ENCODE data around the gene SDK1.

The SDK1 gene

GRCh38 chr7:3977391-3977790, 676.3 kb downstream of the SDK1 start:
- Histone ChIP-seq H3K9me3 (ENCODE audit: control insufficient read depth in 5 of 5, low read length in 5 of 5) (no peaks in the 10 kb centered on the region), H3K4me3 (ENCODE audit: low read depth in 1 of 5, low read length in 5 of 5) (no peak overlapping the region), H3K4me1 (ENCODE audit: control insufficient read depth in 5 of 5, insufficient read depth in 5 of 5, low read length in 5 of 5) (peaks cover 0 to 3% (median 0%) of the 10 kb centered on the region in 5 donors), H3K27ac (ENCODE audit: low read depth, low read length) (no peak overlapping the region), H3K36me3 (ENCODE audit: control insufficient read depth in 5 of 5, insufficient read depth in 5 of 5, low read length in 5 of 5) (peaks cover 0 to 9% (median 0%) of the 10 kb centered on the region in 5 donors), H3K27me3 (ENCODE audit: control insufficient read depth in 5 of 5, insufficient read depth in 4 of 5, low read length in 5 of 5) (peaks cover 0 to 3% (median 0%) of the 10 kb centered on the region in 5 donors), H3K9ac (ENCODE audit: low read length in 5 of 5) (no peak overlapping the region)

DNA sequence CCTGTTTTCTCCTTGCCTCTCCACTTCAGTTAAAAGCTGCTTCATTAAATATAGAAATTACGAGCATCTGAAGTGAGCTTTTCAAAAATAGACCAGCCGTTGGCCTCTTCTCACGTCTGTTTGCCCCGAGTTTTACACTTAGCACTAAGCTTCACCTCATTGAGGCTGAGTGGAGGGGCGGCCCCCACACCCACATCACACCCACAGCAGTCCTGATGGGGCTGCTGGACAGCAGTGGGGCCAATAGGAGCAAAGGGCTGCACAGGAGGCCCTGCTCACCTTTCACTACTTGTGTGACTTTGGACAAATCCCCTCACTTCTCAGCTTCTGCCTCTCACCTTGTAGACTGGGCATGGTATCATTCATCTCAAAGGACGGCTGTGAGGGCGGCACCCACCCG, 677.8 kb downstream of the SDK1 start:
- Histone ChIP-seq H3K9me3 (ENCODE audit: control insufficient read depth in 5 of 5, low read length in 5 of 5) (no peaks in the 10 kb centered on the region), H3K27me3 (ENCODE audit: control insufficient read depth in 5 of 5, insufficient read depth in 4 of 5, low read length in 5 of 5) (peaks cover 0 to 3% (median 0%) of the 10 kb centered on the region in 5 donors), H3K4me1 (ENCODE audit: control insufficient read depth in 5 of 5, insufficient read depth in 5 of 5, low read length in 5 of 5) (peaks cover 0 to 3% (median 0%) of the 10 kb centered on the region in 5 donors), H3K27ac (ENCODE audit: low read depth, low read length) (no peak overlapping the region), H3K9ac (ENCODE audit: low read length in 5 of 5) (no peak overlapping the region), H3K4me3 (ENCODE audit: low read depth in 1 of 5, low read length in 5 of 5) (no peak overlapping the region), H3K36me3 (ENCODE audit: control insufficient read depth in 5 of 5, insufficient read depth in 5 of 5, low read length in 5 of 5) (peaks cover 0 to 9% (median 0%) of the 10 kb centered on the region in 5 donors)

DNA sequence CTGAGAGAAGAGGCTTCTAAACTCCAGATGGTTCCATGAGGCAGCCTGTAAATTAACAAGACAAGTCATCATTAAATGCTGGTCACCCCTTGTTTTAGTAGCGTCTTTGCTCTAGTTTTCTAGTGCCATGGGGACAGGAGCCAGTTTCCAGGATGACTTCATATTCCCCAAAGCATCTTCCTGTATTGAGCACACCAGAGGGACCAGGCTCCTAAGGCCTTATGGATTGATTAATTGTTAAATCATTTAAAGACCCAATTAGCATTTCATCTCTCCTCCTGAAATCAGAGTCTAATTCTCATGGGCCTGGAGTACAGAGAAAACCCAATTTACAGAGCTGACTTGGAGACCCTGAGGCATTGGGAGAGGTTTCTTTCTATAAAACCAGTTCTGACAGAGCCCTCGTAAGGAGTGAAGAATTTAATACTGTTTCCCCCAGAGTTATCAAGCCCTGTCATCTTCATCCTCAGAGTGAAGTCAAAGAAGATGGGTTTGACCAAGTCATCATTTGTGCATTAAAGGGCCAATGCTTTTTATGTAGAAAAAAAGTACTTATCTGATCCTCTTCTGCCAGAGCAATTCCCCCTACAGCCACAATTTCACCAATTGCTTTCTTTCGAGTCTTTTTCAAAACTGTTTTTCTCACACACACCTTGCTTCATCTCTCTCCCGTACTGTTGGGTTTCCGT, 678.7 kb downstream of the SDK1 start:
- Histone ChIP-seq H3K27ac (ENCODE audit: low read depth, low read length) (no peak overlapping the region), H3K36me3 (ENCODE audit: control insufficient read depth in 5 of 5, insufficient read depth in 5 of 5, low read length in 5 of 5) (peaks cover 0 to 3% (median 0%) of the 10 kb centered on the region in 5 donors), H3K9ac (ENCODE audit: low read length in 5 of 5) (no peak overlapping the region)

GRCh38 chr7:3980300-3980643, 679.2 kb downstream of the SDK1 start:
- Histone ChIP-seq H3K27ac (ENCODE audit: low read depth, low read length) (no peak overlapping the region), H3K4me1 (ENCODE audit: control insufficient read depth in 5 of 5, insufficient read depth in 5 of 5, low read length in 5 of 5) (no peaks in the 10 kb centered on the region), H3K36me3 (ENCODE audit: control insufficient read depth in 5 of 5, insufficient read depth in 5 of 5, low read length in 5 of 5) (peaks cover 0 to 2% (median 0%) of the 10 kb centered on the region in 5 donors), H3K9me3 (ENCODE audit: control insufficient read depth in 5 of 5, low read length in 5 of 5) (no peaks in the 10 kb centered on the region), H3K27me3 (ENCODE audit: control insufficient read depth in 5 of 5, insufficient read depth in 4 of 5, low read length in 5 of 5) (no peaks in the 10 kb centered on the region), H3K9ac (ENCODE audit: low read length in 5 of 5) (no peak overlapping the region), H3K4me3 (ENCODE audit: low read depth in 1 of 5, low read length in 5 of 5) (no peak overlapping the region)

More for the DNA sequence above, 678.7 kb downstream of the SDK1 start:
- Histone ChIP-seq H3K27me3 (ENCODE audit: control insufficient read depth in 5 of 5, insufficient read depth in 4 of 5, low read length in 5 of 5) (peaks cover 0 to 1% (median 0%) of the 10 kb centered on the region in 5 donors), H3K4me1 (ENCODE audit: control insufficient read depth in 5 of 5, insufficient read depth in 5 of 5, low read length in 5 of 5) (peaks cover 0 to under 1% (median 0%) of the 10 kb centered on the region in 5 donors), H3K4me3 (ENCODE audit: low read depth in 1 of 5, low read length in 5 of 5) (no peak overlapping the region), H3K9me3 (ENCODE audit: control insufficient read depth in 5 of 5, low read length in 5 of 5) (no peaks in the 10 kb centered on the region)

DNA sequence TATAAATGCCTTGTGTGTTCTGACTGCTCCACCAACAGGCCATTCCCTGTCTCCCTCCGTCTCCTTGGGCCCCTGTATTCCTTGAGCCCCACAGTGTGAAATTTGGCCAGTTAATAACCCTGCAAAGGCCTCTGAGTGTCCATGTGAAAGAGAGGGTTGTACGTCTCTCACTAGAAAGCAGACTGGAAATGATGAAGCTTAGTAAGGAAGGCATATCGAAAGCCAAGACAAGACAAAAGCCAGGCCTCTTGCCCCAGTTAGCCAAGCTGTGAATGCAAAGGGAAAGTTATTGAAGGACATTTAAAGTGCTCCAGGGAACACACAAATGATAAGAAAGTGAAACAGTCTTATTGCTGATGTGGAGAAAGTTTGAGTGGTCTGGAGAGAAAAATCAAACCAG, 680.2 kb downstream of the SDK1 start:
- Histone ChIP-seq H3K9me3 (ENCODE audit: control insufficient read depth in 5 of 5, low read length in 5 of 5) (no peaks in the 10 kb centered on the region), H3K4me1 (ENCODE audit: control insufficient read depth in 5 of 5, insufficient read depth in 5 of 5, low read length in 5 of 5) (no peaks in the 10 kb centered on the region), H3K27me3 (ENCODE audit: control insufficient read depth in 5 of 5, insufficient read depth in 4 of 5, low read length in 5 of 5) (no peaks in the 10 kb centered on the region), H3K9ac (ENCODE audit: low read length in 5 of 5) (no peak overlapping the region), H3K4me3 (ENCODE audit: low read depth in 1 of 5, low read length in 5 of 5) (no peak overlapping the region), H3K27ac (ENCODE audit: low read depth, low read length) (no peak overlapping the region), H3K36me3 (ENCODE audit: control insufficient read depth in 5 of 5, insufficient read depth in 5 of 5, low read length in 5 of 5) (peaks cover 0 to 2% (median 0%) of the 10 kb centered on the region in 5 donors)

DNA sequence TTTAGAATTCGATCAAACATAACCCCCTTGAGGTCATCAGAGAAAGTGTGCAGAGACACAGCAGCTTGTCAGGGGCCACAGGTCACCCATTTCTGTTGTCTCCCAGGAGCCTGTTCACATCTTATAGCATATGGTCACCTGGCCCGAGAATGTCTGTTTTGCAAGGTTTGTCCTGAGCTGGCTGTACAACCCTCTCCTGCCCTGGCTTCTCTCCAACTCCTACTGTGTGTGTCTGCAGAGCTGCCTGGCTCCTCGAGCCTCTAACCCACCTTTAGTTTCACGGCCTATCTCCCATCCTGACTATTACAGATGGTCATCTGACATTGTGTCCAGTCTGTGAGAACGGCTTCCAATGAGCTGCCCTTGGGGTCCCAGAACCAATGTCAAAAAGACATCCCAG, 683.4 kb downstream of the SDK1 start:
- H3K27me3 ChIP-seq (ENCODE audit: control insufficient read depth in 5 of 5, insufficient read depth in 4 of 5, low read length in 5 of 5) = no peaks in the 10 kb centered on the region
- peaks cover 0 to 6% (median 0%) of the 10 kb centered on the region in 5 donors for H3K36me3 ChIP-seq (ENCODE audit: control insufficient read depth in 5 of 5, insufficient read depth in 5 of 5, low read length in 5 of 5)
- no peaks in the 10 kb centered on the region for H3K4me1 ChIP-seq (ENCODE audit: control insufficient read depth in 5 of 5, insufficient read depth in 5 of 5, low read length in 5 of 5)
- H3K9ac ChIP-seq (ENCODE audit: low read length in 5 of 5) = no peak overlapping the region
- H3K4me3 ChIP-seq (ENCODE audit: low read depth in 1 of 5, low read length in 5 of 5) = no peak overlapping the region
- no peak overlapping the region for H3K27ac ChIP-seq (ENCODE audit: low read depth, low read length)
- no peaks in the 10 kb centered on the region for H3K9me3 ChIP-seq (ENCODE audit: control insufficient read depth in 5 of 5, low read length in 5 of 5)

- H3K27me3 ChIP-seq (ENCODE audit: control insufficient read depth in 5 of 5, insufficient read depth in 4 of 5, low read length in 5 of 5) = no peaks in the 10 kb centered on the region
- no peak overlapping the region for H3K27ac ChIP-seq (ENCODE audit: low read depth, low read length)
- H3K4me1 ChIP-seq (ENCODE audit: control insufficient read depth in 5 of 5, insufficient read depth in 5 of 5, low read length in 5 of 5) = no peaks in the 10 kb centered on the region
- peaks cover 0 to 7% (median 3%) of the 10 kb centered on the region in 5 donors for H3K36me3 ChIP-seq (ENCODE audit: control insufficient read depth in 5 of 5, insufficient read depth in 5 of 5, low read length in 5 of 5)
- no peak overlapping the region for H3K4me3 ChIP-seq (ENCODE audit: low read depth in 1 of 5, low read length in 5 of 5)
- no peaks in the 10 kb centered on the region for H3K9me3 ChIP-seq (ENCODE audit: control insufficient read depth in 5 of 5, low read length in 5 of 5)
- H3K9ac ChIP-seq (ENCODE audit: low read length in 5 of 5) = no peak overlapping the region
Observed at GRCh38 chr7:3986927-3987326, 685.9 kb downstream of the SDK1 start.

DNA sequence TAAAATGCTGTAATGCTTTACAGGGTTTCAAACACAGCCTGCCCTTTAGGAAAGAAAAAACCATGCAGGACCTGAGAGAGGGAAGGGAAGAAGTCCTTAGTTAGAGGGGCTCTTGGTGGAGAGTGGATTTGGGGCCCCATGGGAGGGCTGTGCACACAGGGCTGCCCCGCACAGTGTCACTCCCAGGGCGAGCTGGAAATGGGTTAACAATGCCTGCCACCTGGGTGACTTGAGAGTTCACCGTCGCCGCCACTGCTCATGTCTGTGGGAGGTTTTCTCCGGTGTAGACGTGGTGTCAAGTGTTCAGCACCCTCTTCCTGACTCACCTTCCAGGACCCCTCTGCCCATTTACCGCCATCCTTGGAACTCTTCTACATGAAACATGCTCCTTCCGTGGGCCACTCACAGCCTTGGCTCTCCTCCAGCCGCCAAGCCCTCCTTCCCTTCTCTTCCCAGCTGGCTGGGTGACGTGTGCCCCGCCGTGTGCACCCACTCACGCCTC, 686.4 kb downstream of the SDK1 start:
- Histone ChIP-seq H3K9me3 (ENCODE audit: control insufficient read depth in 5 of 5, low read length in 5 of 5) (no peaks in the 10 kb centered on the region), H3K4me3 (ENCODE audit: low read depth in 1 of 5, low read length in 5 of 5) (no peak overlapping the region), H3K36me3 (ENCODE audit: control insufficient read depth in 5 of 5, insufficient read depth in 5 of 5, low read length in 5 of 5) (peaks cover 0 to 7% (median 3%) of the 10 kb centered on the region in 5 donors), H3K27me3 (ENCODE audit: control insufficient read depth in 5 of 5, insufficient read depth in 4 of 5, low read length in 5 of 5) (no peaks in the 10 kb centered on the region), H3K27ac (ENCODE audit: low read depth, low read length) (no peak overlapping the region), H3K4me1 (ENCODE audit: control insufficient read depth in 5 of 5, insufficient read depth in 5 of 5, low read length in 5 of 5) (no peaks in the 10 kb centered on the region), H3K9ac (ENCODE audit: low read length in 5 of 5) (no peak overlapping the region)

DNA sequence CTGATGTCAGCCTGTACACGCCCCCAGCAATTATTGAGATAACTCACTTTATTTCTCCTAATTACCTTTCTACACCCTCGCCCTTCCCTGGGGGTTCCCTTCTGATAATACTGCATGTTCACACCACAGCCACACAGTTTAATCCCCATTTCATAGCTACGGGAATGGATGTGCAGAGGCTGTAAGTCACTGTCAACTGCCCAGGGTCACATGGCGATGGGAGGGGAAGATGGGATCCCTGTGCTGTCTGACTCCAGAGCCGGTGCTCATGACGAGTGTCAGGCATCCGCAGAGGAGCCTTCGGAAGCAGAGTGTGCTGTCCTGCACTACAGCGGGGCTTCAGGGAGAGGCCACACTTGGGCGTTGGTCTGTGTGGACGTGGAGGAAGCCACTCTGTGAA, 688.7 kb downstream of the SDK1 start:
- Histone ChIP-seq H3K9me3 (ENCODE audit: control insufficient read depth in 5 of 5, low read length in 5 of 5) (no peaks in the 10 kb centered on the region), H3K27me3 (ENCODE audit: control insufficient read depth in 5 of 5, insufficient read depth in 4 of 5, low read length in 5 of 5) (no peaks in the 10 kb centered on the region), H3K4me1 (ENCODE audit: control insufficient read depth in 5 of 5, insufficient read depth in 5 of 5, low read length in 5 of 5) (no peaks in the 10 kb centered on the region), H3K27ac (ENCODE audit: low read depth, low read length) (no peak overlapping the region), H3K9ac (ENCODE audit: low read length in 5 of 5) (no peak overlapping the region), H3K36me3 (ENCODE audit: control insufficient read depth in 5 of 5, insufficient read depth in 5 of 5, low read length in 5 of 5) (peaks cover 0 to 7% (median 3%) of the 10 kb centered on the region in 5 donors), H3K4me3 (ENCODE audit: low read depth in 1 of 5, low read length in 5 of 5) (no peak overlapping the region)

DNA sequence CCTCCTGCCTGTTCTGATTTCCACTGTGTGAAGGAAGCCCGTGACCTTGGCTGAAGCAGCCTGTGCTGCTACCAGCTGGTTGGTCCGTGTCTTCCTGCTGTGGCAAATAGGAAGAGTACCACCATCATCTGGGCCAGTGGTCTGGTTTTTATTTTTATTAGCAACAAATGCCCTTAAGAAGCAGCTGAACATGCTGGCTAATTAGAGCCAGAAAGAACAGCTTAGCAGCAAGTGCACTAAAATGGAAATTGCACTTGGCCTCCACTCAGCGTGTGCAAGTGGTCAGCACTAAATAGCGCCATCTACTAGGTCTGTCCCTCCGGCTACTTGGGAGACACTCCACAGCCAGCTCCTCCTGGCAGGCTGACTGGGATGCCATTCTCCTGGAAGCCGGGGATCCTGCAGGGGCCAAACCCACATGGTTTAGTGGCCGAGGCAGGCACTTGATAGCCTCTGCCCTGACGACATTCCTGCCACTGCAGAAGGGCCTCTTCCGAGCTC, 690.7 kb downstream of the SDK1 start:
- no peak overlapping the region for H3K27ac ChIP-seq (ENCODE audit: low read depth, low read length)
- no peaks in the 10 kb centered on the region for H3K27me3 ChIP-seq (ENCODE audit: control insufficient read depth in 5 of 5, insufficient read depth in 4 of 5, low read length in 5 of 5)
- H3K9ac ChIP-seq (ENCODE audit: low read length in 5 of 5) = no peak overlapping the region
- H3K4me1 ChIP-seq (ENCODE audit: control insufficient read depth in 5 of 5, insufficient read depth in 5 of 5, low read length in 5 of 5) = no peaks in the 10 kb centered on the region
- no peak overlapping the region for H3K4me3 ChIP-seq (ENCODE audit: low read depth in 1 of 5, low read length in 5 of 5)
- peaks cover 0 to 7% (median 3%) of the 10 kb centered on the region in 5 donors for H3K36me3 ChIP-seq (ENCODE audit: control insufficient read depth in 5 of 5, insufficient read depth in 5 of 5, low read length in 5 of 5)
- H3K9me3 ChIP-seq (ENCODE audit: control insufficient read depth in 5 of 5, low read length in 5 of 5) = no peaks in the 10 kb centered on the region

Data from subcutaneous abdominal adipose tissue (tissue), 5 donors.